Embryonic facial prominence (tissue), 1 donor: ENCODE results near the gene GPR63.

Source experiments
- DNase-seq: peaks from one replicate; pipeline ENCODE4 v3.0.0-alpha.2; 2016; ENCODE audit errors: extremely low spot score

The GPR63 gene

DNA sequence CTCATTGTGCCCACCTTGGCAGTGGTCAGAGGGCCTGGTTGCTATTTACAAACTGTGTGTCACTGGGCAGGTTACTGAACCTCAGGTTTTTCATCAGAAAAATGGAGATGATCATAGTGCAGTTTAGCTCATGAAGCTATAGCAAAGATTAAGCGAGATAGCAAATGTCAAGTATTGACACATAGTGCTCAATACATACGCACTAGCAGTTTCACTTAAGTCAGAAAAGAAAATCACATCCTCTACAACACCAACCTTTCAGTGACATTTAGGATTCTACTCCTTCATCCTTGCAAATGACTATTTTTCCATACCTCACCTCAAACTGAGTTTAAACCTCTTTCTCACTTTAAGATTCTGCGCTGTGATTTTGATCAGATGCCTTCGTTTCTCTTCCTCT is 16.2 kb downstream of the GPR63 start:
- DNase-seq = no peak

DNA sequence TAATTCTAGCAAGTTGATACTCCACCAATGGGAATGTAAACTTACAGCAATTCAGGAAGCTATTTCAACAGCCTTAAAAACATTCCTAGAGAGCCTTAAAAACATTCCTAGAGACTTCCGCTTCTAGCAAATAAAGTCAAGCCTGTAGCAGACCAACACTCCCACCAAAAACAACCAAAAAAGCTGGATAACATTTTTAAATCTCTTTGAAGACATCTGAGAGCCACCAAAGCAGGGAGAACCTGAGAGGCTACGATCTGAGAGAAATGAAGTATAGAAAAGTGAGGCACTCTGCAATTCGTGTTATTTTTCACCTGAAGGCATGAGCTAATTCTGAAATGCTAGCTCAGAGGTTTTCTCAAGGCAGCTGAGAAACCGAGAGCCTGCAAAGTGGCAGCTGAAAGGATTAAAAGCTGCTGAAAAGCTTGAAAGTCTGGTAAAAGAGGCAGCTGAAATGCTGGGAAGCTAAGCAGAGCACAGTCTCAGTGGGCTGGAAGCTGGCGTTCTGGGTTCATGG is 20.9 kb downstream of the GPR63 start:
- DNase-seq = no peak

DNA sequence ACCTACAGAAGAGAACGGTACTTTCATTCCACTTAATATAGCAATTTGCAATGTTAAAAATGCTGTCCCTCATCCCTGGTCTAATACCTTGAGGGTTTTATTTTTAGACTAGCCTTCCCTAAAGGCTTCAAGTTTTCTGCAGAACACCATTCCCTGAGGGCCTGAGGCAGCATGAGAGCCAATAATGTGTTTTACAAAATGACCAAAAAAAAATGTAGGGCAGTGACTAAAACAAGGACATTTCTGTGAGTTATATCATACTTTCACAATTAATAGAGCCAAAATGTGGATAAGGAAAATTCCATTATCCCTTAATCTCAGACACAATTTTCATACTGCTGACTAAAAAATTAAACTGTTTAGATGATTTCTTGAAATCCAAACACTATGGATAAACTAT is 22.7 kb downstream of the GPR63 start:
- no peak for DNase-seq

DNA sequence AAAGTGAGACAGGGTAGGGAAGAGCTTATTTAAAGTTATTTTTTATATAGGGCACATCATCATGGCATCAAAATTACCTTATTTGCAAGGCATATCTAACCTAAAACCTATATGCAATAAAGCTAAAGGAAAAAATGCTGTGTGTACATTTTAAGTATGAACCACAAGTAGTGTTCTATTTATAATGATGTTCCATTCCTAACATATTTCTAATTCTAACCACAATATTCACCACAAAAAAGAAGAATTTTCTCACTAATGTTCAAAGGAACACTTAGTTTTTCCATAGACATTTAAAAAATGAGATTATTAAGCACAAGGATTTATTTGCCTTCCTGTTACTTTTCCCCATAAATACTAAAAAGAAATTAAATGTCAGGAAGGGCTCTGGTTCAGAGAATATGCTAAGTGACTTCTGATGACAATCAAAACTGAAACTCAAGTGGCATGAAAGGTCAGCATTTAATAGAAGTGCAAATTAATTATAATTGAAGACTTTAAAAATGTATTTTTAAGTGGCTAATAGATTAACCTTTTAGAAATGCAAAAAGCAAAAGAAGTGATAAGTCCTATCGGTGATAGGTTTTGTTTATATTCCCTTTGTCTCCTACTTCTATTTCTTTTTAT is 25.1 kb downstream of the GPR63 start:
- DNase-seq = no peak

DNA sequence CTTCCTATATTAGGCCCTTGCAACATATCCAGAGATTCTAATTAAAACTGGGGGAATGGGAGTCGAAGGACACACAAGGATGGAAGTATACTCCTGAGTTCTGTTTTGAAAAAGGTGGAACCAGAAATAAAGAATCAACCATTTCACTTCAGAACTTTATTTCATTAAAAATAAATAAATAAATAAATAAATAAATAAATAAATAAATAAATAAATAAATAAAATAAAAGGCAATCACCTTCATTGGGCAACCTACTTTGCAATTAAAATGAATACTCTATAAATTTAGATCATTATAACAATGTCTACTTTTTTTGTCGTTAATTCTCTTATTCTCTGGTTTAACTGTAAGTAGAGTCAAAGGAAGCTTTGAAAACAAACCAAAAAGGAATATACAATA is 25.6 kb downstream of the GPR63 start:
- no peak for DNase-seq

DNA sequence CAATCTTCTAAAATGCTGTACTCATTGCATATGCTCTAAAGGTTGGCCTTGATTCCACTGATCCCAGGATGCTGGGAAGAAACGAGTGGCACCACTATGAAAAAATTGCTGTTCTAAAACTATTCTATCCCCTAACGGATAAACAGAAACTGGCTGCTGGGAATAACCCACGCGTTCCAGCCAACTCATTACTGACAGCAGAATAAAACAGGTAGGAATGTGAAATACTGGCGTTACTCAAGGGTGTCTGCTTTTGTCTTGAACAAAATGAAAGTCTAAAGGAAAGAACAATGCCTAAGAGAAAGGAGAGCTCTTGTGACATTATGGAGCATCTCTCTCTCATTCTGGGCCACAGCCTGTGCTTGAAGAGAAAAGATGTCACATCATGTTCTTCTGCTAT is 26.1 kb downstream of the GPR63 start:
- no peak for DNase-seq

DNA sequence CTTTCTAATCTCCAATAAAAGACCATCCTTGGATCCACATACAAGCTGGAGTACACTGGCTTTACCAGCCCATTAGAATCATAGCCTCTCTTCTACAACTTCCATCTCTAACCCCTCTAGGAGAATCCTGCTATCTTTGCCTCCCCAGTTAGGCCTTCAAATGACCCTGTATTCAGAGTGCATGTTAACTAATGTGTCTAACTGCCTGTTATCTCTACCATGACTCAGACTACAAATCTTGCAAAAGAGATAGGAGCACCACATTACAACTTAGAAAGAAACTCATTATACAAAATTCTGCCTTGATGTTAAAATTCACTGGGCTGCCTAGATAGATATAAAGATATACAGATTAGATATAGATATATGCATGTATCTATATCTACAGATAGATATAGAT is 28.2 kb downstream of the GPR63 start:
- no peak for DNase-seq

DNA sequence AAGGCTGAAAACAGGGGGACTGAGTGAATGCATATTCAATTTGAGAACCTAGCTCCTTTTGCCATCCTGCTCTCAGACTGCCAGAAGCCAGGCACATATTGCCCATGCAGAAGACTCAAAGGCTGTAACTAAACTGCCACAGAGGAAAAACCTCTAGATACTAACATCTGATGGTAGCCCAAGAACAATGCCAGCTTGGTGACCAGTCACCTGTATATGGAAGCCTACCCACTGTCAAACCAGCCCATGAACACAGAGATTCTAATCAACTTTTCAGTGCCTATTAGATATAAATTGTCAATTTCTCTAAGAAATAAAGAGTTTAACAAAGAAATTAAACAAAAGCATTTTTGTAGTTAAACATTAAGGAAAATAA is 34.2 kb downstream of the GPR63 start:
- DNase-seq = no peak

DNA sequence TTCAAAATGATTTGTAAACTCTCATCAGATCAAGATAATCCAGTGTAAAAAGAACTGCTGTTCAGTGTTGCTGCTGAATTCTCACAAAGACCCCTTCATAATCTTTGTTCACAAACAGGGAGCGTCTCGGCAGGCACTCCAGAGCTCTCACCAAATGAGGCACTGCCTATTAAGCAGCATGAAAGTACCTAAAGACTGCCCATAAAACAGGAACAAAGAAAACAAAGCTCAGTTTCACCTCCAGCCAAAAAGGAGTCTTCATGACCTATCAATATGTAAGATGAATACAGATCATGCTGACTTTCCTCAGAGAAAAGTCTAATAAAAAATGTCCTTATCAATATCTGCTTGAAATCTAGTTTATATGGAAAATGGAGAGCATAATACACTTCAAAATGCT is 41.8 kb downstream of the GPR63 start:
- DNase-seq = no peak

DNA sequence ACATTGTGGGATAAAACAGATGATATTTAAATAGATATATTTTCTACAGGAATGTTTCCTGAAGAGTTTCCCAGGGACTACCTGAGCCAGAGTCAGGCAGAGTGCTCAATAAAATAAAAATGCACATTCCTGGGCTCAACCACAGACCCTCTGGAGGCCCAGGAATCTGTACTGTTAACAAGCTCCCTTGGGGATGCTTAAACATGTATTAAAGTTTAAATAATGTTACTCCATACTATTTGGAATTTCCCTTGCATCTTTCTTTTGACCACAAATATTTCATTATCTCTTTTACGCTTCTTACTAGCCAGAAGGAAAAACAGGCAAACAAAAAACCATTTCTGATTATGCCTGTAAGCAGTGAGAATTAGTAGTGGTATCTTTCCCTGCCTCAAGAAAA is 42.3 kb downstream of the GPR63 start:
- DNase-seq = no peak

DNA sequence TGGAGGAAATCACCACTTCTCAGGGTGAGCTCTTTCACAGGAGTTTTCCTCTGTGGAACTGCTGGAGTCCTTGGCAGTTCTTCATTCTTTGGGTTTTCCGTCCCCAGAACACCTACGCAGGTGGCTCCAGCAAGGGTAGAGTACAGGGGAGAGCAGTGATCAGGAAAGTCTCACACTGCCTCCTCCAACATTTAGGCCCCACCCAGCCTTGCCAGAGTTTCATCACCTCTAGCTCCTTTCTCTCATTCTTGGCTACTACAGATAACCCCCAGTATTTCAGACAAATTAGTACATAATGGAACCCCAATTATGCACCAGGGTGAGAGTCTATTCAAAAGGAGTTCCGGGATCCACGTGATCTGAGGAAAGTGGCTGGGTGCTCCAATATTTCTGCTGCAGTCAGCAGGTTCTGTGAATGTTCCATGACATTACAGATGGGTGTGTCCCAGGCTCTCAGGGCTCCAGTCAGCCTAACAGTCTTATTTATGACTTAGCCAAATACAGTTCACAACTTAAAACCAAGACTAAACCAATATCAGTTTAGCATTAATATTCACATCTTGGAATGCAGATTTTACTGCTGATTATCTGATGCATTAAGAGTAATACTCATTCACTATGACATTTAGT is 44.6 kb downstream of the GPR63 start:
- no peak for DNase-seq

DNA sequence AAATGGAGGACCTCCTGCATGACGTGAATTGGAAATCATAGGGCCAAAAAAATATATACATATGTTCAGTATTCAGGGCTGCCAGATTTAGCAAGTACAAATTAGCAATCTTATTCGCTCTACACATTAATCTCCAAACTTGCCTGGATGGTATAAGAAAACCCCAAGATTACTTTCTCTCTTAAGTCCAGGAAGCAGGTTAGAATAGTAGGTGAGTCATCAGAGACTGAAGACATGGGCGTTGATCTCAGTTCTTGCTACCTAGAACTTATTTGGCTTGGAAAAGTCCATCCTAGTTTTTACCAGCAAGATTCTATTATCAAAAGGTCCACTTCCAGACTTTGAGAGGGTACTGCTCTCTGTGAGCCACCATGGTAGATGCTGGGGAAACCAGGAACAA is 47.4 kb downstream of the GPR63 start:
- no peak for DNase-seq

DNA sequence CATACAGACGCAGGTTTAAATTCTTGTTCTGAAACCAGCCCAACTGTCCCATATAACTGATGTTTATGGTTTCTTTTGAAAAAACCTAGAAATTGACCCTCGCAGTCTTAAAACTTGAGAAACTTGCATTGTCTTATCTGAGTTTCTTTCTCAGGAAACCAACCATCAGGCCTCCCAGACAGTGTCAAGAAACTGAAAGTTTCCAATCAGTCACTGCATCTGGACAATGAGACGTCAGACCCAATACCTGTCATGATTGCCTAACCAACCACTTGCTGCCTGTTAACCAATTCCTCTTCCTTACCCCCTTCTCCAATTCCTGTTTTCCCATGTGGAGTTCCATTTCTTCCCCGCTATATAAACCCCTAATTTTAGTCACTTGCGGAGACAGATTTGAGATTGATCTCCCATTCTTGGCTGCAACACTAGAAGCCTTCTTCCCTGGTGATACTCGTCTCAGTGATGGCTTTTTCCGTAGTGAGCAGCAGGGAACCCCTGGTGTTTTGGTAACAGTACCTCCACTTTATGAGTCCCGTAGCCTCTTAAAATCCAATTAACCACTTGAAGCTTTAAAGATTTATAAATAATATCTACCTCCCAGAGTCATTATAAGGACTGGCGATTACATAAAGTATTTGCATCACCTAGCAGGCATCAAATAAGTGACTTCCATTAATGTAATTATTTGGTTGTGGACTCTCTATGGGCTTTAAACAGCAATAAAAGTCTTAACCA is 49.3 kb downstream of the GPR63 start:
- no peak for DNase-seq

DNA sequence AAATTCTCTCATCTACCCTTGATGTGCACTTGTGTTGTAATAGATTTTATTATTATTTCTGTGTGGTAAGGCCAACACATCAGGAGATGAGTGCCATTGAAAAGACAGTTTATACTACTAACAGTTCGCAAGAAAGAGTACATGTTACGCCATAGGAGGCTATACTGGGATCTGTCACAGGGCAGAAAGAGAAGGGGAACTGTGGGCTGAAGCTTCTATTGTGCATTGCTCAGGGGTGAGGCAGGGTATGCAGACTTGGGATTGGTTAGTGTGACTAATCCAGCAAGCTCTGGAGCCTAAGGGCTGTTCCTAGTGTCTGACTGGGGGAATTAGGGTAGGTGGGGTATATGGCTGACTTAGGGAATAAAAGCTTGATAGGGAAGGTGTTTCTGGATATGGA is 50.9 kb downstream of the GPR63 start:
- DNase-seq = no peak

DNA sequence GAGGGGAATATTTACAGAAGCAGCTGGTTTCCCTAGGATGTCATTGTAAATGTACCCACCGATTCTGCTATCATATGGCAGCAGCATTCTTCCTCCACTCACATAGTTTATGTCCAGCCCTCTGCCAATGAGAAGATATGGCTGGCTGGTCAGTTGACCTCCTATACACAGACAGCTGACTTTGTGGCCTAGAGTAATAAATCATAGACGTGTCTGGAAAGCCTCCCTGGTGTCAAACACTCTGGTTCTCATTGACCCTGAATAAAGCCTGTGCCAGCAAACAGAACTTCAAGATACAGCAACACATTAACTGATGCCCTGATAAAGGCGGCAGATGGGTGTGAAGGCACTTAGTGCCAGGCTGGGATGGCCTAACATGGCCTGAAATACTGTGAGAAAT is 52.6 kb downstream of the GPR63 start:
- DNase-seq = no peak

DNA sequence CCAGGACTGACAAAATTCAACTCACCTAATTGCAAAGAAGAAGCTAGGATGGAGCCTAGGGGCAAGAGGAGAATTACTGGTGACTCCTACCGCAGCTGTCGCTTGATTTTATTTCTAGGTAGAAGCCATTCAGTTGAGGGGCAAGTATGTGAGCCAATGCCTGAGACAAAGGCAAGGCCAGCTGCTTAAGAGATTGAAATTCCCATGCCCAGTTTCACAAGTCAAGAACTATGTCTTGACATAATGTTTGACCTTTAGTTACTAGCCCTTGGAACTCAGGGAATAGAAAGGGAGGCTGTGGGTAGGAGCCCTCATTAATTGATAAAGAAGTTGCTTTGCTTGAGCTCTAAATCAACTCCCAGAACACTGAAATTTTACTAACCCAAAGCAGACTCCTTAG is 54.0 kb downstream of the GPR63 start:
- DNase-seq = no peak

DNA sequence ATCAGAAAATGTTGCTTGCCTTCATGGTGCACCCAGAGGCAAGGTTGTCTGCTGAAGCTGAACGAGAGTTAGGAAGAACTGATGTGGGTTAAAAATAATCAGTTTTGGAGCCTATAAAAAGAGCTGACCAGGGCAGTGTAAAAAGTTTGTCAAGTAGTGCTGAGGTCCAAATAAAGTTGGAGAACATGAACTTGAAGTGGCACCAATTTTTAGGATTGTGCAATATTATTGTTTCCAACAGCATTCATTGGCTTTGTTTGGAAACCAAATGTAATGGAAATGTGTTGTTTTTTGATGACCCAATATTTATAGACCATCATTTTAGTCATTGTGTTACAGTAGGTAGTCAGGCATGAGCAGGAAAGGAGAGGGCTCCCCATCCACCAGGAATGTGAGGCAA is 55.7 kb downstream of the GPR63 start:
- DNase-seq = no peak

DNA sequence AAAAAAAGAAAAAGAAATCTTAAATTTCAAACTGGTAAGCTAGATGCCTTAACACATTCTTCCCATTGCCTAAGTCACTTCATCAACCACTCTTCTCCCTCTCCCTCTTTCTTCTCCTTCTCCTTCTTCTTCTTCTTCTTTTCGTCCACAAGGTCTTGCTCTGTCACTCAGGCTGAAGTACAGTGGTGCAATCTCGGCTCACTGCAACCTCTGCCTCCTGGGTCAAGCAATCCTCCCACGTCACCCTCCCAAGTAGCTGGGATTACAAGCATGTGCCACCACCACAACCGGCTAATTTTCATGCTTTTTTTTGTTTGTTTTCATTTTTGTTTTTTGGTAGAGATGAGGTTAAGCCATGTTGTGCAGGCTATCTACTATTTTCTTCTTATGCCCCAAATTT is 60.2 kb downstream of the GPR63 start:
- DNase-seq = no peak

DNA sequence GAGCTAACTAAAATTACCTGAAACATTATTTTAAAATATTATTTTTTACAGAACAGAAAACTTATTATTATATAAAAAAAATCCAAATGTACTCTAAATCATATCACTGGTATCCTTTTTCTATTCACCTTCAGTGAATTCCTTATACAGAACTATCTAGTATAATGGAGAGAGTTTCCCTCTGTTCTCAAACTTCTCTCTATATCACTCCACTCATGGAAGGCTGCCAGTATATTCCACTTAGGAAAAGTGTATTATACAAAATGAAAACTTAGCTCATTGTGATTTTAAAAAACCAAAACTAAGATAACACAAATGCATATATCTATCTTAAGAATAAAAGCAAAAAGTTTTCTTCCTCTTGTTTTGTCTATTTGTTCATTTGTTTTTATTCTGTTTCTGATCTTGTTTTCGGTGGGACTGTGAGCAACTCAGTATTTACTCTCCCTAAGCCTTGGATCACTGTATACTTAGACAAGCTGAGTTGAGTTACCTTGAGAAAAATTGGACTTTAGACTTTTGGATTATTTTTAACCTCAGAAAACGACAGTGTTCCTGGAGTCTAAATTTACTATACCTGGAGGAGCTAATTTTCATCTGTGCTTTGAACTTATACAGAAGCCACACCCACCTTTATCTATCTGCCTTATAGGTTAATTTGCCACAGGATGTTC is 61.4 kb downstream of the GPR63 start:
- no peak for DNase-seq

DNA sequence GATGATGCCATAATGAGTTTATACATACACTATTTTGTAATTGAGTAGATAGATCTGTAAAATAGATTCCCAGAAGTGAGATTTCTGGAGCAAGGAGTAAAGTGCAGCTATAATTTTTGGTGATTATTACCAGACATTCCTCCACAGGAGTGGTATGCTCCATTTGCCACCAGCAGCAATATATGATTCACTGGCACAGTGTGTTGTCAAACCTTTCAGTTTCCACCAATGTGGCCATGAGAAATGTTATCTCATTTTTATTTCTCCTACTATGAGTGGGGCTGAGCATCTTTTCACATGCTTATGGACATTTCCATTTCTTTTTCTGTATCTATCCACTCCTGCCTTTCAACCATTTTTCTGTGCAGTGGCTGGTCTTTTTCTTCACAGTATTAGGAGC is 70.5 kb downstream of the GPR63 start:
- DNase-seq = no peak

DNA sequence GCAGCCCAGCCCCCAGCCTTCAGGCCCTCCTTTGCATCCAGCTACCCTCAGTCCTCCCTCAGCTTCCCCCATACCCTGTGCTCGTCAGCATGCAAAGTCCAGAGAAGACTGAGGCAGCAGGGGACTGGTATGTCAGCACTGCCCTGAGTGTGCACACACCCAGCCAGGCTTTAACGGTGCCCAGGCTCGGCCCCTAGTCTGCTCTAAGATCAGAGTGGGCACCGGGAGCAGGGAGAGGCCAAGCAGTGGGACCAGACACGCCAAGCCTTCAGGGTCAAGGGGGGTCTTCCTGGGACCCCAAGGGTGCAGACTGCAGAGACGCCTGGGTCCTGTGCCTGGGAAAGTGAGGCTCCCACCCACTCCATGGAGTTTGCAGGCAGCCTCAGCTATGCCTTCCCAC is 74.7 kb downstream of the GPR63 start:
- no peak for DNase-seq

DNA sequence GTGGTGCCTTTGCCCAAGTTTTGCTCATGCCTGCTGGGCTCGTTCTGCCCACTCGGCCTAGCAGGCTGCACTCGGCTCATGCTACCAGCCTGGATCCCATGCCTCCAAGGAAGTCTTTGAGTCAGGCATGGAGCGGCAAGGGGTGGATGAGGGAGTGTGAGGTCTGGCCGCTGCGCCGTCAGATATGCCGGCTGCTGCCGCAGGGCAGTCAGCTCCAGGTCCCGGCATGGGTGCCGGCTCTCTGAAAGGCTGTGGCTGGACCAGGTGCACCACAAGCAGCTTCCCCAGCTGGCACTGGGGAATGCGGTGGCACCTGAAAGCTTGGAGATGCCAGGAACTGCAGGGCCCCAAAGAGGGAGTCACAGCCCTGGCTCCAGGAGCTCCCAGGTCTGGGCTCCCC is 75.5 kb downstream of the GPR63 start:
- no peak for DNase-seq
